H9 (cell line): Measurements from ENCODE around the gene TAF1C. TPM values are rescaled to one million over a fixed set of nuclear protein-coding genes. Genes with fewer than 3 reads are reported as not detected.
A peak's percentile ranks its signal among the peaks of the same experiment; 100 is the strongest.

Source experiments
- DNase-seq: peaks from one replicate; pipeline ENCODE4 v3.0.0-alpha.2; 2017
- H2AFZ ChIP-seq: one replicate; pipeline ENCODE4 v1.6.1; 2013; ENCODE audit warnings: mild to moderate bottlenecking, low read length, control low read depth, moderate library complexity
- H2AK5ac ChIP-seq: 2 replicates; pipeline ENCODE4 v1.6.1; 2013; ENCODE audit warnings: low read length, control low read depth, mixed read lengths; ENCODE audit not compliant: insufficient read length
- H2BK120ac ChIP-seq: one replicate; pipeline ENCODE4 v1.6.1; 2013; ENCODE audit warnings: low read depth, mild to moderate bottlenecking, low read length, control low read depth, inconsistent platforms; ENCODE audit not compliant: poor library complexity, severe bottlenecking
- H2BK12ac ChIP-seq: 2 replicates; pipeline ENCODE4 v1.6.1; 2013; ENCODE audit warnings: low read length, control low read depth, mixed read lengths, low read depth; ENCODE audit not compliant: insufficient read length
- H2BK15ac ChIP-seq: 2 replicates; pipeline ENCODE4 v1.6.1; 2013; ENCODE audit warnings: low read depth, low read length, control low read depth
- H2BK20ac ChIP-seq: one replicate; pipeline ENCODE4 v1.6.1; 2013; ENCODE audit warnings: low read depth, mild to moderate bottlenecking, low read length, control low read depth, inconsistent platforms; ENCODE audit not compliant: poor library complexity, severe bottlenecking
- H2BK5ac ChIP-seq: 2 replicates; pipeline ENCODE4 v1.6.1; 2013; ENCODE audit warnings: low read length, control low read depth, mixed read lengths; ENCODE audit not compliant: insufficient read length
- H3K14ac ChIP-seq: 2 replicates; pipeline ENCODE4 v1.6.1; 2013; ENCODE audit warnings: low read length, control low read depth; ENCODE audit not compliant: insufficient read depth
- H3K18ac ChIP-seq: 2 replicates; pipeline ENCODE4 v1.6.1; 2013; ENCODE audit warnings: low read depth, mild to moderate bottlenecking, mixed read lengths, low read length, control low read depth; ENCODE audit not compliant: insufficient read length
- H3K23ac ChIP-seq: 2 replicates; pipeline ENCODE4 v1.6.1; 2013; ENCODE audit warnings: low read length, control low read depth, mixed read lengths, low read depth; ENCODE audit not compliant: insufficient read length
- H3K23me2 ChIP-seq: 2 replicates; pipeline ENCODE4 v1.6.1; 2013; ENCODE audit warnings: low read depth, mild to moderate bottlenecking, mixed read lengths, low read length, control low read depth; ENCODE audit not compliant: insufficient read length, poor library complexity, severe bottlenecking
- H3K27ac ChIP-seq: 2 replicates; pipeline ENCODE4 v1.5.1; 2013; ENCODE audit warnings: low read length, control low read depth, mixed read lengths, low read depth; ENCODE audit not compliant: insufficient read length
- H3K27me3 ChIP-seq: 2 replicates; pipeline ENCODE4 v1.6.1; 2013; ENCODE audit warnings: low read length, control low read depth, inconsistent platforms; ENCODE audit not compliant: insufficient read depth
- H3K4ac ChIP-seq: 2 replicates; pipeline ENCODE4 v1.6.1; 2013; ENCODE audit warnings: low read depth, mild to moderate bottlenecking, control low read depth, inconsistent platforms, low read length, moderate library complexity
- H3K4me1 ChIP-seq: 2 replicates; pipeline ENCODE4 v1.6.1; 2013; ENCODE audit warnings: low read length, control low read depth, inconsistent platforms; ENCODE audit not compliant: insufficient read depth
- H3K4me2 ChIP-seq: 2 replicates; pipeline ENCODE4 v1.6.1; 2013; ENCODE audit warnings: low read length, control low read depth, mixed read lengths; ENCODE audit not compliant: insufficient read length, insufficient read depth
- H3K56ac ChIP-seq: 2 replicates; pipeline ENCODE4 v1.6.1; 2013; ENCODE audit warnings: low read depth, mild to moderate bottlenecking, mixed read lengths, low read length, control low read depth; ENCODE audit not compliant: insufficient read length
- H3K79me1 ChIP-seq: 2 replicates; pipeline ENCODE4 v1.6.1; 2013; ENCODE audit warnings: low read depth, mild to moderate bottlenecking, moderate library complexity, low read length, control low read depth, inconsistent platforms; ENCODE audit not compliant: insufficient read depth, poor library complexity, severe bottlenecking
- H3K79me2 ChIP-seq: 2 replicates; pipeline ENCODE4 v1.6.1; 2013; ENCODE audit warnings: low read length, control low read depth, inconsistent platforms; ENCODE audit not compliant: insufficient read depth
- H3K9ac ChIP-seq: 2 replicates; pipeline ENCODE4 v1.6.1; 2013; ENCODE audit warnings: low read length, control low read depth, mixed read lengths; ENCODE audit not compliant: insufficient read length; ENCODE audit errors: extremely low read depth
- H3K9me3 ChIP-seq: one replicate; pipeline ENCODE4 v1.6.1; 2013; ENCODE audit warnings: low read depth, low read length, inconsistent platforms; ENCODE audit not compliant: control insufficient read depth
- H3T11ph ChIP-seq: one replicate; pipeline ENCODE4 v1.6.1; 2013; ENCODE audit warnings: mild to moderate bottlenecking, low read length, control low read depth, inconsistent platforms
- H4K20me1 ChIP-seq: one replicate; pipeline ENCODE4 v1.6.1; 2013; ENCODE audit not compliant: control insufficient read depth, insufficient read length, insufficient read depth
- H4K5ac ChIP-seq: 2 replicates; pipeline ENCODE4 v1.6.1; 2013; ENCODE audit warnings: low read depth, mild to moderate bottlenecking, mixed read lengths, low read length, control low read depth; ENCODE audit not compliant: insufficient read length
- H4K8ac ChIP-seq: replicated peaks from 2 replicates; pipeline ENCODE4 v1.6.1; 2013; ENCODE audit warnings: low read length, control low read depth, mixed read lengths, low read depth; ENCODE audit not compliant: insufficient read length
- H4K91ac ChIP-seq: 2 replicates; pipeline ENCODE4 v1.6.1; 2013; ENCODE audit warnings: low read depth, mild to moderate bottlenecking, moderate library complexity, mixed read lengths, low read length, control low read depth; ENCODE audit not compliant: insufficient read length
- H3K27ac Mint-ChIP-seq, 3 experiments: 2 replicates in 2 of 3; 3 replicates in 1 of 3; pipeline ENCODE4 v1.8.0; 2020 to 2021; ENCODE audit warnings: mixed read lengths in 3 of 3, mild to moderate bottlenecking in 1 of 3, moderate library complexity in 1 of 3
- H3K27me3 Mint-ChIP-seq: 2 replicates; pipeline ENCODE4 v1.8.0; 2021; ENCODE audit warnings: low read depth, mild to moderate bottlenecking, moderate library complexity, mixed read lengths
- H3K36me3 Mint-ChIP-seq, 3 experiments: 2 replicates in 2 of 3; 3 replicates in 1 of 3; pipeline ENCODE4 v1.8.0; 2020 to 2021; ENCODE audit warnings: low read depth in 3 of 3, mixed read lengths in 3 of 3; ENCODE audit not compliant: insufficient read depth in 1 of 3
- H3K4me1 Mint-ChIP-seq, 2 experiments: 2 replicates each; pipeline ENCODE4 v1.8.0; 2020; ENCODE audit warnings: mixed read lengths in 2 of 2
- H3K4me3 Mint-ChIP-seq, 2 experiments: 2 replicates in 1 of 2; 3 replicates in 1 of 2; pipeline ENCODE4 v1.8.0; 2020 to 2021; ENCODE audit warnings: mild to moderate bottlenecking in 2 of 2, mixed read lengths in 2 of 2, moderate library complexity in 1 of 2
- H3K9me3 Mint-ChIP-seq, 2 experiments: 2 replicates in 1 of 2; 3 replicates in 1 of 2; pipeline ENCODE4 v1.8.0; 2020; ENCODE audit warnings: mild to moderate bottlenecking in 2 of 2, mixed read lengths in 2 of 2, moderate library complexity in 1 of 2
- WGBS: extraction: QIAGEN DNeasy Blood & Tissue Kit; methylation state at CpG from one replicate; pipeline ENCODE4 v1.1.7; 2013; ENCODE audit warnings: missing lambda C conversion rate, low lambda C conversion rate, mixed read lengths; ENCODE audit not compliant: insufficient read length; ENCODE audit errors: extremely low coverage; 5-methylcytosine and 5-hydroxymethylcytosine counted together
- total RNA-seq: library from RNA; stranded (reverse); gene quantifications from 2 replicates; pipeline ENCODE4 v1.2.1, GENCODE V29; 2021
- TF ChIP-seq, protein P1 (sequence below): fragments of 200-600 bp; sonication (generic); conservative IDR thresholded peaks from 3 replicates; pipeline ENCODE4 v1.8.0; 2021; ENCODE audit warnings: antibody characterized with exemption, mild to moderate bottlenecking

TAF1C gene
- total RNA-seq, 1 experiment from 2014 or later: 78.6 TPM

DNA sequence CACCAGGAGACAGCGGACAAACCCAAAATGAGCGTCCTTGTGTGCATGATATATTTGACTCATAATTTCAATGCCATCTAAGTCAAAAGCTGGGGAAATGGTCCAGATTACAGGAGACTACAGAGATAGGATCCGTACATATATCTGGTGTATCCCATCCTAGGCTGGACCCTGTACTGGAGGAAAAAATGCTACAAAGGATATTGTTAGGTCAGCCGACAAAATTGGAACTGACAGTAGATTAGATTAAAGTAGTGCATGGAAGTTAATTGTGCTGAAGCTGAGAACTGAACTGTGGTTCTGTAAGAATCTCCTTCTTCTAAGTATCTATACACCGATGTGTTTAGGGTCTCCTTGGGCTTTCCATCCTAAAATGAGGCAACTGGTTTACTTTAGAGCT, 28.7 kb upstream of the TAF1C start:
- DNase-seq: no peak
- H4K8ac ChIP-seq: no peak overlapping the region
- no peak overlapping the region for H2BK15ac ChIP-seq
- H3K9me3 Mint-ChIP-seq: no peaks in the 10 kb centered on the region
- TF ChIP-seq, protein P1, sequence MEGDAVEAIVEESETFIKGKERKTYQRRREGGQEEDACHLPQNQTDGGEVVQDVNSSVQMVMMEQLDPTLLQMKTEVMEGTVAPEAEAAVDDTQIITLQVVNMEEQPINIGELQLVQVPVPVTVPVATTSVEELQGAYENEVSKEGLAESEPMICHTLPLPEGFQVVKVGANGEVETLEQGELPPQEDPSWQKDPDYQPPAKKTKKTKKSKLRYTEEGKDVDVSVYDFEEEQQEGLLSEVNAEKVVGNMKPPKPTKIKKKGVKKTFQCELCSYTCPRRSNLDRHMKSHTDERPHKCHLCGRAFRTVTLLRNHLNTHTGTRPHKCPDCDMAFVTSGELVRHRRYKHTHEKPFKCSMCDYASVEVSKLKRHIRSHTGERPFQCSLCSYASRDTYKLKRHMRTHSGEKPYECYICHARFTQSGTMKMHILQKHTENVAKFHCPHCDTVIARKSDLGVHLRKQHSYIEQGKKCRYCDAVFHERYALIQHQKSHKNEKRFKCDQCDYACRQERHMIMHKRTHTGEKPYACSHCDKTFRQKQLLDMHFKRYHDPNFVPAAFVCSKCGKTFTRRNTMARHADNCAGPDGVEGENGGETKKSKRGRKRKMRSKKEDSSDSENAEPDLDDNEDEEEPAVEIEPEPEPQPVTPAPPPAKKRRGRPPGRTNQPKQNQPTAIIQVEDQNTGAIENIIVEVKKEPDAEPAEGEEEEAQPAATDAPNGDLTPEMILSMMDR: no peak
- H3K4me1 Mint-ChIP-seq: peaks cover 15 to 20% of the 10 kb centered on the region in 2 experiments
- no peak overlapping the region for H3K56ac ChIP-seq
- no peak overlapping the region for H2AK5ac ChIP-seq
- no peak overlapping the region for H3K4ac ChIP-seq
- no peak overlapping the region for H3K23ac ChIP-seq
- no peaks in the 10 kb centered on the region for H3K79me1 ChIP-seq
- WGBS: no CpG with 5 or more reads among the region's 5 CpGs
- H3K9ac ChIP-seq: no peak overlapping the region
- H3K27me3 ChIP-seq: no peaks in the 10 kb centered on the region; the same call in 1 of the 2 replicates
- no peak overlapping the region for H2BK20ac ChIP-seq
- no peak overlapping the region for H3K18ac ChIP-seq
- peaks cover 6% of the 10 kb centered on the region; the same call in 1 of the 2 replicates for H3K27me3 Mint-ChIP-seq
- no peak overlapping the region for H4K5ac ChIP-seq
- no peak overlapping the region for H2BK5ac ChIP-seq
- no peak overlapping the region for H4K91ac ChIP-seq
- no peaks in the 10 kb centered on the region for H3K36me3 Mint-ChIP-seq
- H2BK12ac ChIP-seq: no peak overlapping the region
- no peak overlapping the region for H3K4me2 ChIP-seq
- no peak overlapping the region for H3K14ac ChIP-seq
- H3K27ac ChIP-seq: no peak overlapping the region
- no peaks in the 10 kb centered on the region for H3K4me1 ChIP-seq
- H3T11ph ChIP-seq: no peak overlapping the region
- no peaks in the 10 kb centered on the region for H3K23me2 ChIP-seq
- no peak overlapping the region for H2AFZ ChIP-seq
- H3K27ac Mint-ChIP-seq: peak overlapping the region in 1 of 3 experiments; percentile 48; a peak in 1 of 7 replicates
- H3K79me2 ChIP-seq: no peaks in the 10 kb centered on the region
- H3K9me3 ChIP-seq: no peaks in the 10 kb centered on the region
- H4K20me1 ChIP-seq: no peaks in the 10 kb centered on the region
- no peak overlapping the region for H2BK120ac ChIP-seq
- H3K4me3 Mint-ChIP-seq: no peak overlapping the region
